ENCODE measurements around the gene LRP8.

The LRP8 gene

GRCh38 chr1:53270873-53271272 is 57.0 kb downstream of the LRP8 start:
- no peak overlapping the region for H3K27ac ChIP-seq
- H3K9me3 ChIP-seq (ENCODE audit: severe bottlenecking) = peaks cover 4% of the 10 kb centered on the region
- DNase-seq = no peak
- no peak overlapping the region for H3K4me3 ChIP-seq (ENCODE audit: low read depth, low read length)
- H3K27me3 ChIP-seq (ENCODE audit: insufficient read depth, low read depth, severe bottlenecking) = no peaks in the 10 kb centered on the region
- peaks cover 95% of the 10 kb centered on the region for H3K36me3 ChIP-seq
- no peak for TF ChIP-seq CTCF (IDR thresholded peaks at IDR 0.05; ENCODE audit: low read depth, low read length)

GRCh38 chr1:53270107-53270506 is 57.8 kb downstream of the LRP8 start:
- no peak overlapping the region for H3K4me3 ChIP-seq (ENCODE audit: low read depth, low read length)
- H3K27ac ChIP-seq = no peak overlapping the region
- peak; percentile 2 for DNase-seq
- peaks cover 95% of the 10 kb centered on the region for H3K36me3 ChIP-seq
- TF ChIP-seq CTCF (IDR thresholded peaks at IDR 0.05; ENCODE audit: low read depth, low read length) = no peak
- H3K27me3 ChIP-seq (ENCODE audit: insufficient read depth, low read depth, severe bottlenecking) = no peaks in the 10 kb centered on the region
- H3K9me3 ChIP-seq (ENCODE audit: severe bottlenecking) = peaks cover 4% of the 10 kb centered on the region

GRCh38 chr1:53267761-53268160 is 60.1 kb downstream of the LRP8 start:
- H3K27me3 ChIP-seq (ENCODE audit: insufficient read depth, low read depth, severe bottlenecking) = no peaks in the 10 kb centered on the region
- TF ChIP-seq CTCF (IDR thresholded peaks at IDR 0.05; ENCODE audit: low read depth, low read length) = no peak
- H3K27ac ChIP-seq = no peak overlapping the region
- H3K36me3 ChIP-seq = peaks cover 96% of the 10 kb centered on the region
- DNase-seq = no peak
- no peak overlapping the region for H3K4me3 ChIP-seq (ENCODE audit: low read depth, low read length)
- peaks cover 4% of the 10 kb centered on the region for H3K9me3 ChIP-seq (ENCODE audit: severe bottlenecking)

GRCh38 chr1:53266038-53266437 is 61.8 kb downstream of the LRP8 start:
- Histone ChIP-seq H3K36me3 (peaks cover 96% of the 10 kb centered on the region), H3K4me3 (ENCODE audit: low read depth, low read length) (no peak overlapping the region), H3K27ac (no peak overlapping the region), H3K9me3 (ENCODE audit: severe bottlenecking) (no peaks in the 10 kb centered on the region), H3K27me3 (ENCODE audit: insufficient read depth, low read depth, severe bottlenecking) (no peaks in the 10 kb centered on the region)
- no peak for DNase-seq
- peak; percentile 48 for TF ChIP-seq CTCF (IDR thresholded peaks at IDR 0.05; ENCODE audit: low read depth, low read length)

- no peak for TF ChIP-seq CTCF (IDR thresholded peaks at IDR 0.05; ENCODE audit: low read depth, low read length)
Measured at GRCh38 chr1:53265581-53265980, 62.3 kb downstream of the LRP8 start.

GRCh38 chr1:53264048-53264447 is 63.8 kb downstream of the LRP8 start:
- no peak overlapping the region for H3K27ac ChIP-seq
- H3K27me3 ChIP-seq (ENCODE audit: insufficient read depth, low read depth, severe bottlenecking) = no peaks in the 10 kb centered on the region
- no peak for TF ChIP-seq CTCF (IDR thresholded peaks at IDR 0.05; ENCODE audit: low read depth, low read length)
- peaks cover 93% of the 10 kb centered on the region for H3K36me3 ChIP-seq
- H3K4me3 ChIP-seq (ENCODE audit: low read depth, low read length) = no peak overlapping the region
- DNase-seq = no peak
- H3K9me3 ChIP-seq (ENCODE audit: severe bottlenecking) = no peaks in the 10 kb centered on the region

More at GRCh38 chr1:53265581-53265980, 62.3 kb downstream of the LRP8 start:
- Histone ChIP-seq H3K4me3 (ENCODE audit: low read depth, low read length) (no peak overlapping the region), H3K27me3 (ENCODE audit: insufficient read depth, low read depth, severe bottlenecking) (no peaks in the 10 kb centered on the region), H3K9me3 (ENCODE audit: severe bottlenecking) (no peaks in the 10 kb centered on the region), H3K27ac (no peak overlapping the region), H3K36me3 (peaks cover 93% of the 10 kb centered on the region)
- DNase-seq = no peak

All from WERI-Rb-1 (cell line).